NCI-H2081 treated with DMSO at 0.1 percent for 48 hours (cell line): ENCODE results near the gene SLC34A3.

Source experiments
- DNase-seq: peaks from one replicate; lab custom pipeline; 2025; lab: John Stamatoyannopoulos, UW

Gene SLC34A3

GRCh38 chr9:137217276-137218211 lies 13.2 kb upstream of the SLC34A3 start:
- no peak for DNase-seq

DNA sequence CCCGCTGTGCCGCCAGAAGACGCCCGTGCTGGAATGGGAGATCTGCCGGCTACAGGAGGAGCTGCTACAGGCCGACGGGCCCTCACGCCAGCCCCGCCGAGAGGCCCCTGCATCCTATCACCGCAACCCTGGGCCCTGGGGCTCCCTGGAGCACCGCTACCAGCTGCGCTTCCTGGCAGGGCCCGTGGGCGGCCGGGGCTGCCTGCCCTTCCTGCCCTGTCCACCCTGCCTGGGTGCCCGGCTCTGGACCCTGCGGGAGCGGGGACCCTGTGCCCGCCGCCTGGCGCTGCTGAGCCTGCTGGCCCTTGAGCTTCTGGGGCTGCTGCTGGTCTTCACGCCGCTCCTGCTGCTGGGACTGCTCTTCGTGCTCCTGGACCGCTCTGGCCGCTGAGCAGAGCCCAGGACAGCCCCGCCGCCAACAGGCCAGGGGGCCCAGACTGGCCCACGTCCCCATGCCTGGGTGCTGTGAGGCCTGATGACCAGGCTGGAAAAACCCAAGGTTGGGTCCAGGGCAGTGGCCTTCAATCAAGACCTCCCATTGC lies 12.4 kb upstream of the SLC34A3 start:
- no peak for DNase-seq

GRCh38 chr9:137218754-137219271 lies 11.9 kb upstream of the SLC34A3 start:
- DNase-seq = no peak

DNA sequence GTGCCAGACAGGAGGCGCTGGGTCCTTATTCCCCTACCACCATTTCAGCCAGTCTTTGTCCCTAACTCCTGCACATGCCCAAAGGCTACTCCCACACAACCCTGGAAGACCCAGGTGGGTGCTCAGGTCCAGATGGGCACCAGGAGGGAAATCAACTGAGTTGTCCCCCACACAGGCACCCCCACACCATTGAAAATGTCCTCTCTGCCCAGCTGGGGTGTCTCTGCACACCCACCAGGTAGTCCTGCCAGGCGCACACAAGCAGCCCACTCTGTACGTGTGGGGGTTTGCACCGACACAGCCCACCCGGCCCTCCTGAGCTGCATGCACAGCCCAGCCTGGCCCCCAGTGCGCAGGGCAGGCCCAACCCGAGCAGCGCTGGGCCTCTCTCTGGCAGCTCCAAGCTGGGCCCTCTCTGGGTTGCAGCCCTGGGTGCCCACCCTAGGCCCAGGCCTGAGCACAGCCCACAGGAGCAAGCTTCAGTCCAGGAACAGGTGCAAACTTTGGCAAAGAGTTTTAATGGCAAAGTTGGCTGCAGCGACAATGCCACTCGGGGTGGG lies 10.9 kb upstream of the SLC34A3 start:
- DNase-seq = no peak

DNA sequence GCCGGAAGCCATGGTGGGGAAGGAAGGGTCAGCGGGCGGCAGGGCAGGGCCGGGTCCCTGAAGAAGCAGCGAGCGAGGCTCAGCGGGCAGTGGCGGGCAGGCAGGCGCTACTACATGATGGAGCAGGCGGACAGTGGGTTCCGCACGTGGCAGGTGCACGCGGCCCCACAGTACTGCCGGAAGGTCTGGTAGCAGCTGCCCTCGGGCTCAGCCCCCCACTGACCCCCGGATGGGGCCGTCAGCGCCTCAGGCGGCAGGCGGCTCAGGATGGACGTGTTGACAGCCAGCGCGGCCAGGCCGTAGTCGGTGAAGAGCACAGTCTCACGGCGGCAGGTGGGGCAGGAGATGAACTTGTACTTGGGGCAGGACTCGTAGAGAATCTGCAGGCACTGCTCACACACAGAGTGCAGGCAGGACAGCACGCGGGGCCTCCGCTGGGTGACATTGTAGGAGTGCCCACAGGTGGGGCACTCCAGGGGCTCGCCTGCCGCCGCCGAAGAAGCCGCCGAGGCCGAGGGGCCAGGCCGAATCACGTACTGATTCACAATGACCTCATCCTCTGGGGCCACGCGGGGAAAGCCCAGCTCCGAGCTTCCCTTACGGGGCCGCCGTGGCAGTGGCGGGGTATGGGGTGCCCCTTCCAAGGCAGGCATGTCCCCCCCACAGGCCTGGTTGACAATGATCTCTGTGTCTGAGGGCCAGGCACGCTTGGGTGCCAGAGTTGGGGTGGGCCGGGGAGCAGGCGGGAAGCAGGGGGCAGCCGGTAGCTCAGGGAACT lies 10.2 kb upstream of the SLC34A3 start:
- no peak for DNase-seq

- no peak for DNase-seq
These were observed 9.6 kb upstream of the SLC34A3 start for GRCh38 chr9:137221095-137221505.

DNA sequence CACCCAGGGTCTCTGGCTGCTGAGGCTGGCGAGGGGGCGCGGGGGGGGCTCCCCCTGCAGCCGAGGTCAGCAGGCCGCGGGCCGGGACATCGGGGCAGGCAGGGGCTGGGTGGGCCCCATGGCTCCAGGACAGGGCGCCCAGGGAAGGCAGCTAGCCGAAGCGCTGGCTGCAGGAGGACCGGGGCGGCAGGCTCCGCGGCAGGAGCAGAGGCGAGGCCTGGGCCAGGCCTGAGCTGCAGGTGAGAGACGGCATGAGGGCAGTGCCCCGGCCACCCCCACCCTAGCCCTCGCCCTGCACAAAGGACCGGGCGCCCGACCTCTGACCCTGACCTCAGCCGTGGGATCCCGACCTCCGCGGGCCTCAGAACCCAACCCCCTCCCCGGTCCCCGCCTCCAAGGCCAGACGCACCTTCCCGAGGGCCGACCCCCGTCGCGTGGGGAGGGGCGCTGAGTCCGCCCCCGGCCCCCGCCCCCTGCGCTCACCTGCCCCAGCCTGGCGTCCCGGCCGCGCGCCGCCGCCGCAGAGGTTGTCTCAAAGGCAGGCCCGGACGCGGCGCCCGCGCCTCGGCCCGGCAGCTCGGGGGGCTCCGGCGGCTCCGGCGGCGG lies 9.1 kb upstream of the SLC34A3 start:
- no peak for DNase-seq

GRCh38 chr9:137222190-137223077 lies 8.3 kb upstream of the SLC34A3 start, which contains the start of gene RNF208:
TSS of gene RNF208 (minus strand) at chr9:137222240. CDS start at chr9:137221212, 1,028 bp downstream.
- DNase-seq = no peak

DNA sequence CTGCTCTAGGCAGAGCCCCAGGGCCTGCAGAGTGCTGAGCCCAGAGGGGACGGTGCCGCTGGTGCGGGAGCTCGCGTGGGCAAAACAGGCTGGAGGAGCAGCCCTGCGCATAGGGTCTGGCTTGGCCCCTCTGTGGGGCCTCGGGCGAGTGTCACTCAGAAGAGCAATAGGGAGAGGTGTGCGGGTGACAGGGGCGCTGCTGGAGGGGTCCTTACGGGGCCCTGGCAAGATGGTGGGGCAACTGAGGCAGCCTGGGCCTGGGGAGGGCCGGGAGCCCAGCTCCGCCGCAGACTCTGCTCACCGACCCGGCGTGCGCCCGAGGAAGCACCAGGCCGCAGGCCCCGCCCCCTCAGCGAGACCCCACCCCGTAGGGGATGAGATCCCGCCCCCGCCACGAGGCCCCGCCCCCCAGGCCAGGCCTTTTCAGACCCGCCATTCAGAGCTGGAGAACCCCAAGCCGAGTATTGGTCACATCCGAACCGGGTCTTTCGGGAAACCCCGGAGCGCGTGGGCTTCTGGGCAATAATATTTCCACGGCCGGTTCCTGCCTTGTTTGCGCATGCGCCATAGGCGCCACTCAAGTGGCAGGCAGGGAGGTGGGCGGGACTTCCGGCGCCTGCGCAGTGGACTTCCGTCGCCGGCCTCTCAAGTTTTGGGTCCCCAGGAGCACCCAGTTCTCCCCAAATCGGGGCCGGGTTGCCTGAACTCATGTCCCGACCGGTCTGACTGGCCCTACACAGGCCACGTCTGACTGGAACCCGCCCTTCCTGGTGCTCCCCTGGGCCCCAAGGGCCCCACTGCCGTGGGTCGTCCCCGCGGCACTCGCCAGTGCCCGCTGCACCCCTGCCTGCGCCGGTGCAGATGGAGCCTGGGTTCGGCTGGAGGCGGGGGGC lies 7.4 kb upstream of the SLC34A3 start:
- DNase-seq = peak; percentile 89

GRCh38 chr9:137224830-137225694 lies 5.6 kb upstream of the SLC34A3 start, which contains the start of gene CYSRT1:
TSS of gene CYSRT1 (plus strand) at chr9:137225174. CDS start at chr9:137225622, 448 bp downstream.
- DNase-seq = no peak

GRCh38 chr9:137225699-137226331 lies 4.9 kb upstream of the SLC34A3 start:
- DNase-seq = no peak

DNA sequence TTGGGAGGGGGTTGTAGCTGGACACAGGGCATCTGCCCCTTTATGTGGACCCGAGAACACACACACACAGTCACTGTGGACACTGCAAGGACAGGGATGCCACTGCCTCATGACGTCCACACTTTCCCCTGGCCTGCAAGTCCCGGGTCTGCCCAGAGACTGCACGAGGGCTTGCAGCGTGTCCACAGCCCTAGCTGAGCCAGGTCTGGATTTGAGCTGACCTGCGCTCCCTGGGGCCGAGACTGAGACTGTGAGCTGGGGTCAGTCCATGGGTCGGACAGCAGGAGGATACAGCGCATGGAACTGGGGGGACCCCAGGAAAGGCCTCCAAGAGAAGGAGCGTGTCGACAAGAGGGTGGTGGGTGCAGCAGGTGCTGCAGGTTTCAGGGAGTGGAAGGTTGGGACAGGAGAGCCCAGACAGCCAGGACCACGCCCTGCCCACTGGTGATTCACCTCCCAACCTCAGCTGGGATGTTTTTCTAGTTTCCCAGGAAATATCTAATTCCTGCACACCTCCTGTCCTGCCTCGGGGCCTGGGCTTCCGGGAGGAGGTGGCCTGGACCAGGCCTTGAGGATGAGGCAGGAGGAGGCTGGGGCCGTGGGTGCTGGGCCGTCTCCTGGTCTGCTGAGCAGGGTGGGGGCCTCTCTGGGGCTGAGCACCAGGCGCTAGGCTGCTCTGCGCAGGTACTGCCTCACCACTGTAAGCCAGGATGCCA lies 4.2 kb upstream of the SLC34A3 start:
- no peak for DNase-seq

- no peak for DNase-seq
These were observed 3.4 kb upstream of the SLC34A3 start, which contains the start of gene RNF224 for GRCh38 chr9:137227054-137227852. TSS of gene RNF224 (plus strand) at chr9:137227502. CDS start at chr9:137228336, 834 bp downstream.

DNA sequence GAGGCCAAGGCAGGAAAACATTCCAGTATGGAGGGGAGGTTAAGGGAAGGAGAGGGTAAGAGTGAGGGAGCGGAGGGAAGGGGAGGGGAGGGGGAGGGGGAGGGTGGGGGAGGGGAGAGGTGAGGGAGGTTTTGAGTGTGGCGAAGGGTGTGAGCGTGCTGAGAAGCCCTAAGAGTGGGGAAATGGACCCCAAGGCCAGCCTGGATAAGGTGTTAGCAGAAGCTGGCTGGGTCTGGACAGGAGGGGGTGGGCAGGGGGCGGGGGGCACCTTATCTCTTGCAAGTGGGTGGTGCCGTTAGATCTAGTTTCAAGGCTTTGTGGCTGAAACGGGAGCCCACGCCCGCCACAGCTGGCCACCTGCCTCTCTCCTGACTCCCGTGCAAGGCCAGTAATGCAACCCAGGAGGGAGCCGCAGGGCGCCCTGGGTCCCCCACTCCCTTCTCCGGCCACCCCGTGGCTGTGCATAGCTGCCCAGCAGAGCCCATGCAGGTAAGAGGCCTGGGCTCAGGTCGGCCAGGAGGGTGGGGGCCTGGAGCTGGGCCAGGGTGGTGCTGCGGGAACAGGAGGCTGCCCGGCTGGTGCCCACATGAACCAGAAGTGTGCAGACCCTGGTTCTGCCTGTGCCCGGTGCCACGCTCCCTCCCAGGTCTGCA lies 2.7 kb upstream of the SLC34A3 start:
- DNase-seq = no peak

DNA sequence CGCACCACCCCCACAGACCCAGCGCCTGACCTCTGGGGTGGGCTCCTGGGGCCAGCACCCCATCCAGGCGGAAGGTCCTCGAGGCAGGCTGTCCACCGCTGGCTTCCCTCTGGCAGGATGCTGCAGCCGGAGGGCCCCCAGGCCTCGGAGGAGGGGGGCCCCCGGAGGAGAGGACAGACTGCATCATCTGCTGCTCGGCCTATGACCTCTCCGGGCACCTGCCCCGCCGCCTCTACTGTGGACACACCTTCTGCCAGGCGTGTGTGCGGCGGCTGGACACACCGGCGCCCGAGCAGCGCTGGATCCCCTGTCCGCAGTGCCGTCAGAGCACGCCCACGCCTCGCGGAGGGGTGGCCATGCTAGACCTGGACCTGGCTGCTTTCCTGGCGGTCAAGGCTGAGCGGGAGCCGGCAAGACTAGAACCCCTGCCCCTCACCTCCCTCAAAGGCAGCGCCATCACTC lies 2.2 kb upstream of the SLC34A3 start:
- no peak for DNase-seq
